Heart right ventricle (tissue), 16 donors: ENCODE results near the gene ANP32B. TPM values are rescaled to one million over a fixed set of nuclear protein-coding genes. Genes with fewer than 3 reads are reported as not detected.

Source experiments
- ATAC-seq, 8 donors: fragments of 200-7000 bp; cut with Tn5 transposase; one replicate each; pipeline ENCODE4 v1.9.1; 2020; ENCODE audit warnings: mild to moderate bottlenecking in 8 of 8, moderate library complexity in 8 of 8, moderate number of reproducible peaks in 1 of 8
- DNase-seq, 2 donors: peaks; one replicate each; pipeline ENCODE4 v3.0.0-alpha.2; 2020
- H3K27ac ChIP-seq, 10 donors: fragments of 200-600 bp; sonication (generic) in 2 of 10; one replicate each; pipeline versions ENCODE4 v1.5.0 to v1.8.0; 2020 to 2022; ENCODE audit warnings: mild to moderate bottlenecking in 3 of 10
- H3K27me3 ChIP-seq, 7 donors: fragments of 200-600 bp; one replicate each; pipeline ENCODE4 v1.8.0; 2021 to 2022; ENCODE audit warnings: mild to moderate bottlenecking in 2 of 7
- H3K36me3 ChIP-seq, 9 donors: fragments of 200-600 bp; sonication (generic) in 1 of 9; one replicate each; pipeline versions ENCODE4 v1.5.0 to v1.8.0; 2020 to 2022; ENCODE audit warnings: mild to moderate bottlenecking in 2 of 9
- H3K4me1 ChIP-seq, 9 donors: fragments of 200-600 bp; sonication (generic) in 1 of 9; one replicate each; pipeline versions ENCODE4 v1.5.0 to v1.8.0; 2020 to 2022; ENCODE audit warnings: mild to moderate bottlenecking in 4 of 9
- H3K4me3 ChIP-seq, 10 donors: fragments of 200-600 bp; sonication (generic) in 2 of 10; one replicate each; pipeline versions ENCODE4 v1.5.0 to v1.8.0; 2020 to 2022; ENCODE audit warnings: mild to moderate bottlenecking in 7 of 10, moderate library complexity in 2 of 10
- H3K9me3 ChIP-seq, 11 donors: fragments of 200-600 bp in 10 of 11; sonication (generic) in 2 of 11; one replicate each; pipeline versions ENCODE4 v1.5.0 to v1.8.0; 2013 to 2022; ENCODE audit warnings: mild to moderate bottlenecking in 2 of 11, control low read depth in 1 of 11, moderate library complexity in 1 of 11
- CTCF ChIP-seq, 9 donors: fragments of 200-600 bp; sonication (generic) in 2 of 9; IDR thresholded peaks; one replicate each; pipeline versions ENCODE4 v1.5.0 to v1.8.0; 2021 to 2022; ENCODE audit warnings: antibody characterized with exemption in 9 of 9, mild to moderate bottlenecking in 5 of 9, moderate library complexity in 1 of 9
- WGBS, 2 donors: extraction: QIAGEN DNeasy Blood & Tissue Kit; methylation state at CpG; one replicate each; pipeline ENCODE4 v1.1.7; 2013; ENCODE audit warnings: inconsistent platforms in 1 of 2; 5-methylcytosine and 5-hydroxymethylcytosine counted together
- intact Hi-C, 10 donors: fragments of 100-400 bp; cut with DNase I; formaldehyde crosslinking; loops; one replicate each; pipeline versions ENCODE4 v1.11.1 to v1.14.2; 2022
- polyA plus RNA-seq, 2 donors: library from polyadenylated mRNA; stranded (reverse); fragments of 200-250 nt; gene quantifications; one replicate each; pipeline ENCODE4 v1.2.3, GENCODE V29; 2013
- total RNA-seq, 10 donors: library from RNA; stranded (reverse); fragmentation: NEBNext Ultra II Directional in 3 of 10; extraction: Animal tissue kit (Norgen Biotek cat#: 25700) in 3 of 10; gene quantifications; one replicate each; pipeline versions ENCODE4 v1.2.1 to v1.2.4, GENCODE V29; 2021 to 2023
- donor health status: Arrhythmogenic right ventricular cardiomyopathy.
- donor health status: ischemic (EF 13 %, LVEDD 7.1; RV severe dilation, severe dysfunction).
- donor health status: healthy with polysubstance abuse.
- donor health status: DM: no; HTN: yes; CAD: no.
- donor health status: DM: no; HTN: no; CAD: no.
- donor health status: ischemic (EF 25% LVEDD 6.9; RV normal size, moderate dysfunction).
- donor health status: ischemic (EF 25% LVEDD 5.7; RV mildly dilated, moderate dysfunction).
- donor health status: healthy.
- donor health status: DM: yes; HTN: yes; CAD: no.
- donor health status: Ischemic cardiomyopathy.
- donor health status: ischemic (EF 35%, LVEDD 5.7; RV mildly dilated, moderate dysfunction).
- donor health status: nonischemic (EF 11% LVEDD 7.7; RV severe dilation, severe dysfunction).
- donor health status: DM: yes; HTN: yes; CAD: no.
- donor health status: PGD.
- donor health status: ischemic (EF 29% LVEDD 5.4; RV normal size, mild dysfunction).
- donor health status: nonischemic (EF 23%, LVEDD 6.1; RV moderate dilation, normal function).

ANP32B gene
- total and polyA plus RNA-seq, 12 donors, result 48.2 to 69.3 (median 61.2) TPM

- no peaks in the 10 kb centered on the region for H3K9me3 ChIP-seq
- no peaks in the 10 kb centered on the region for H3K4me1 ChIP-seq
- no peaks in the 10 kb centered on the region for H3K36me3 ChIP-seq
- peaks cover 0 to 60% (median 31%) of the 10 kb centered on the region in 7 donors for H3K27me3 ChIP-seq
- no peak for ATAC-seq
- H3K4me3 ChIP-seq, result no peak overlapping the region
- no peak overlapping the region for H3K27ac ChIP-seq
- TF ChIP-seq CTCF (IDR thresholded peaks at IDR 0.05), result no peak
- no peak for DNase-seq
- intact Hi-C loops, result loop anchor here in 2 of 10 donors (5.0 to 10.0 kb wide), 2 partner anchors 88 to 335 kb away; no protein-coding TSS in a partner anchor
These were observed 46.1 kb upstream of the ANP32B start for GRCh38 chr9:97936998-97937397.

- ATAC-seq (no peak), DNase-seq (no peak)
- Histone ChIP-seq H3K27ac (no peak within 1 kb of the TSS), H3K4me3 (no peak within 1 kb of the TSS), H3K36me3 (no peaks in the 10 kb centered on the region), H3K4me1 (no peaks in the 10 kb centered on the region), H3K9me3 (no peaks in the 10 kb centered on the region), H3K27me3 (peaks cover 0 to 49% (median 24%) of the 10 kb centered on the region in 7 donors)
- intact Hi-C loops, result loop anchor here in 2 of 10 donors (5.0 to 10.0 kb wide), 2 partner anchors 87 to 334 kb away; no protein-coding TSS in a partner anchor
- TF ChIP-seq CTCF (IDR thresholded peaks at IDR 0.05), result no peak
- 60 to 63% methylated on average over 3 of the region's 3 CpGs for WGBS, 2 donors
These were observed 45.0 kb upstream of the ANP32B start, which contains the start of gene HEMGN for GRCh38 chr9:97938081-97938644. HEMGN (minus strand) TSS chr9:97938172; CDS start chr9:97938136, 36 bp downstream.

- ATAC-seq, result no peak
- Histone ChIP-seq H3K4me1 (no peaks in the 10 kb centered on the region), H3K4me3 (no peak overlapping the region), H3K9me3 (no peaks in the 10 kb centered on the region), H3K27me3 (peaks cover 0 to 36% (median 18%) of the 10 kb centered on the region in 7 donors), H3K36me3 (no peaks in the 10 kb centered on the region), H3K27ac (no peak overlapping the region)
- intact Hi-C loops, result no loop called here
- no peak for TF ChIP-seq CTCF (IDR thresholded peaks at IDR 0.05)
- DNase-seq, result no peak
These were observed 42.9 kb upstream of the ANP32B start for GRCh38 chr9:97940233-97940632.

- ATAC-seq (no peak), DNase-seq (no peak)
- no peak for TF ChIP-seq CTCF (IDR thresholded peaks at IDR 0.05)
- peaks cover 0 to 31% (median 13%) of the 10 kb centered on the region in 7 donors for H3K27me3 ChIP-seq
- H3K9me3 ChIP-seq, result no peaks in the 10 kb centered on the region
- 69 to 70% methylated on average over 3 of the region's 3 CpGs for WGBS, 2 donors
- no peak overlapping the region for H3K4me3 ChIP-seq
- intact Hi-C loops, result no loop called here
- H3K27ac ChIP-seq, result no peak overlapping the region
- no peaks in the 10 kb centered on the region for H3K36me3 ChIP-seq
- H3K4me1 ChIP-seq, result no peaks in the 10 kb centered on the region
These were observed 42.4 kb upstream of the ANP32B start for GRCh38 chr9:97940741-97941140.
